ENCODE data around the gene DENND5A.
"Not testable (repeated sequence)": the region's sequence is repeated elsewhere in the genome, so short reads cannot be mapped to it uniquely, and the experiment has no call there.

DENND5A gene

DNA sequence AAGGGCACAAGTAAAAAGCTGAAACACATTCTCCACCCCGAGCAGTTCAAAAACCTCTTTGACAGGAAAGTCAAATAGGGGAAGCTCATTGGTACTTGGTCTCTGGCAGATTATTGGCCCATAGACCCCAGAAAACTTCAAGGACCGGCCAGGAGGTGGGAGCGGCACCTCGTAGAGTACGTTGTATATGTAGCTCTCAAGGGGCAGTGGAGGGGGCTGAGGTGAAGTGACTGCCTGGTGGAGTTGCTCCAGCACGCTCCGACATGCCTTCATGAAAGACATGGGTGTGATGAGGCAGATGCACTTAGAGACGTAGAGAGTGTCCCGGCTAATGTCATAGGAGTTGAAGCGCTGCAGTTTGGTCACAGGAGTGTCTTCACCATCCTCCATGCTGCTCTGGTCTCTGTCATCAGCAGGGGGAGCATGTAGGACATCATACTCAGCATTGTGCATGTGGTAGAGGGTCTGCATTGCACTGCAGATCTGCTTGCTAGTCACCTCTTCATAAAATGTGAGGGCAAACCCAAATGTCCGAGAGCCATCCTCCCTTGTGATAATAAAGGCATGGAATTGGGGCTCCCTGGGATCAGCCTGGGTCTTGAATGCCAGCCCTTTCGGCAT is 61.3 kb downstream of the DENND5A start:
- no peak overlapping the region for H3K27ac ChIP-seq
- H3K4me1 ChIP-seq, result peaks cover under 1% of the 10 kb centered on the region; the same call in 1 of the 2 replicates
- H3K27me3 ChIP-seq, result no peaks in the 10 kb centered on the region
- peaks cover 49% of the 10 kb centered on the region for H3K36me3 ChIP-seq
- H3K9ac ChIP-seq, result no peak overlapping the region
- no peak overlapping the region for H3K4me3 ChIP-seq
- no peak overlapping the region for H3K4me2 ChIP-seq
- no peaks in the 10 kb centered on the region for H3K9me3 ChIP-seq
- no peak for TF ChIP-seq Cebpa-rat (IDR thresholded peaks at IDR 0.05)
- peaks cover 55% of the 10 kb centered on the region for H4K20me1 ChIP-seq

DNA sequence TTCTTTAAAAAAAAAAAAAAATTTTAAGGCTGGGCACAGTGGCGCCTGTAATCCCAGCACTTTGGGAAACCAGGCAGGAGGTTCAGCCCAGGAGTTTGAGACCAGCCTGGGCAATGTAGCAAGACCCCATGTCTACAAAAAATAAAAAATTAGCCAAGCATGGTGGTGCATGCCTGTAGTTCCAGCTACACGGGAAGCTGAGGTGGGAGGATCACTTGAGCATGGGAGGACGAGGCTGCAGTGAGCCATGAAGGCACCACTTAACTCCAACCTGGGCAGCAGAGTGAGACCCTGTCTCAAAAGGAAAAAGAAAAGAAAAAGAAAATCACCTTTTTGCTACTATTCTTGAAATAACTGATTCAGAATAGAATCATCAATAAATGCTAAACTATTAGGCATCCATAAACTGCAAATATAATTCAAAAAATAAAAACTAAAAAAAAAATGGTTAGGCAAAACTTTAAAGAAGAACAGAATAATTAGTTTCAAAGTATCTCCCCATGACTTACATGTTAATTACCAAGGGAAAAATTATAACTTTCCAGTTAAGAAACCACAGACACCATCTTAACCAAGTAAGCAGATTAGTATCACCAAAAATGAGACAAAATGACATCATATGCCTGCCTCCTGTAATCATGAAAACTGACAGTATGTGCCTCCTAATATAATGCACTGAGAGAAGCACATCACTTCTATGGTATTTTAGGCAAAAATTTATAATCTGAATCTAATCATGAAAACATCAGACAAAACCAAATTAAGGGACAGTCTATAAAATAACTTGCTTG is 63.6 kb downstream of the DENND5A start:
- Histone ChIP-seq H3K4me2 (no peak overlapping the region), H3K36me3 (peaks cover 66% of the 10 kb centered on the region), H3K4me1 (no peaks in the 10 kb centered on the region), H3K9me3 (no peaks in the 10 kb centered on the region), H3K27me3 (no peaks in the 10 kb centered on the region), H4K20me1 (peaks cover 32% of the 10 kb centered on the region), H3K9ac (no peak overlapping the region), H3K4me3 (no peak overlapping the region), H3K27ac (no peak overlapping the region)
- no peak for TF ChIP-seq Cebpa-rat (IDR thresholded peaks at IDR 0.05)

DNA sequence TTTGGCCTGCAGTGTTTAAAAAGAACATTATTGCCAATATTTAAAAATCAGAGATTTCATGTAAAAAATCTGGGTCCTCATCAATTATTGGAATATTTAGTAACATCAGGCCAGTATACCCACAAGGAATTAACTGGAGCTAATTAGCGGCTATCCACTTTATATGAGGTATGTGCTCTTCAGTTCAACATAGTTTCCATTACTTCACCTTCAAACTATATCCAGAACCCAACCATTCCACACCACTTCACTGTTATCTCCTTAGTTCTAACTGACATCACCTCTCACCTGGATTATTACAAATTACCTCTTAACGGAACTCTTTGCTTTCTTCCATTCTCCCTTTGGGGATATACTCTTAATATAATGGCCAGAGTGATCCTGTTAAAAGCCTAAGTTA is 64.7 kb downstream of the DENND5A start:
- Histone ChIP-seq H3K27ac (no peak overlapping the region), H3K4me1 (no peaks in the 10 kb centered on the region), H3K36me3 (peaks cover 73% of the 10 kb centered on the region), H3K4me2 (no peak overlapping the region), H3K9me3 (no peaks in the 10 kb centered on the region), H3K9ac (no peak overlapping the region), H3K4me3 (no peak overlapping the region), H3K27me3 (no peaks in the 10 kb centered on the region), H4K20me1 (peaks cover 30% of the 10 kb centered on the region; the same call in 1 of the 2 replicates)
- no peak for TF ChIP-seq Cebpa-rat (IDR thresholded peaks at IDR 0.05)

DNA sequence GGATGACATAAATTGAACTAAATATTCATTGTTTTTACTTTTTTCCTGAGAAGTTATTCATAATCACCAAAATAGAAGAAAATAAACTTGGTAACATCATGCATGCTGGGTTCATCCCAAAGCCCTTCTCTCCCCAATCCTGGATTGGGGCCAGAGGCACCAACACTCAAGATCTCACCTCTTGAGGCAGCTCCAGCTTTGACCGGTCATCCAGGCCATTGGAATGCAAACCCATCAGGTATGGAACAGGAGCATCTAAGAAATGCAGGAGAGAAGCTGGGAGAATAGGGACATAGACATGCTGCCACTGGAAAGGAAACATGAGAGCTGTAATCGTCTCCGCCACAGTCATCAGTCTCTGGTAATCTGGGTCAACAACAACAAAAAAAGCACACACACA is 71.8 kb downstream of the DENND5A start:
- no peak overlapping the region for H3K27ac ChIP-seq
- no peaks in the 10 kb centered on the region for H3K4me1 ChIP-seq
- no peak for TF ChIP-seq Cebpa-rat (IDR thresholded peaks at IDR 0.05)
- no peak overlapping the region for H3K4me3 ChIP-seq
- H4K20me1 ChIP-seq, result no peaks in the 10 kb centered on the region
- H3K36me3 ChIP-seq, result peaks cover 94% of the 10 kb centered on the region
- H3K4me2 ChIP-seq, result no peak overlapping the region
- no peaks in the 10 kb centered on the region for H3K27me3 ChIP-seq
- peaks cover 52% of the 10 kb centered on the region for H3K9me3 ChIP-seq
- no peak overlapping the region for H3K9ac ChIP-seq

GRCh38 chr11:9192561-9192960 is 72.6 kb downstream of the DENND5A start:
- Histone ChIP-seq H3K9ac (no peak overlapping the region), H3K9me3 (peaks cover 52% of the 10 kb centered on the region), H3K4me3 (no peak overlapping the region), H3K27me3 (no peaks in the 10 kb centered on the region), H3K36me3 (peaks cover 99% of the 10 kb centered on the region), H3K4me1 (no peaks in the 10 kb centered on the region), H3K4me2 (no peak overlapping the region), H3K27ac (no peak overlapping the region), H4K20me1 (no peaks in the 10 kb centered on the region)
- TF ChIP-seq Cebpa-rat (IDR thresholded peaks at IDR 0.05), result no peak

DNA sequence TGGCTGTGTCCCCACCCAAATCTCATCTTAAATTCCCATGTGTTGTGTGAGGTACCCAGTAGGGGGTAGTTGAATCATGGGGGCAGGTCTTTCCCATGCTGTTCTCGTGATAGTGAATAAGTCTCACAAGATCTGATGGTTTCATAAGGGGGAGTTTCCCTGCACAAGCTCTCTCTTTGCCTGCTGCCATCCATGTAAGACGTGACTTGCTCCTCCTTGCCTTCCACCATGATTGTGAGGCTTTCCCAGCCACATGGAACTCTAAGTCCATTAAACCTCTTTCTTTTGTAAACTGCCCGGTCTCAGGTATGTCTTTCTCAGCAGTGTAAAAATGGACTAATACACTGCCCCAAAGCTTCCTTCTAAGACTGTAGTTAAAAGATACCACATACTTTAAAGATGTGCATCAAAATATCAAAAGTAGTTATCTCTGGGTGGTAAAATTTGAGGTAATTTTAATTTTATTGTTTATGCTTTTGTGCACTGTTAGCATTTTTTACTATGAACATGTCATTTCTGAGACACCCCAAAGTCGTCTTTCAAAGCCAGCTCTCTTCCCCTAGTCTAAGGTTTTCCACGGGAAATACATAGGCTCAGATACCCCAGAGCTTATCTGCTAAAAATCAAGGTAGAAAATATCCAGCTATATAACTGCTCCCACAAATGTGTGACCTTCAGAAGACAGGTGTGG is 74.7 kb downstream of the DENND5A start:
- not testable (repeated sequence) for H3K9ac ChIP-seq, H3K4me3 ChIP-seq, H3K4me2 ChIP-seq, H3K27me3 ChIP-seq, H3K27ac ChIP-seq, H4K20me1 ChIP-seq, H3K4me1 ChIP-seq
- peaks cover 86% of the 10 kb centered on the region for H3K36me3 ChIP-seq
- H3K9me3 ChIP-seq, result peaks cover 52% of the 10 kb centered on the region

- not testable (repeated sequence) for H3K27me3 ChIP-seq, H3K4me3 ChIP-seq, H3K4me2 ChIP-seq, H3K4me1 ChIP-seq, H3K9ac ChIP-seq, H4K20me1 ChIP-seq, H3K27ac ChIP-seq
- Histone ChIP-seq H3K9me3 (peaks cover 52% of the 10 kb centered on the region), H3K36me3 (peaks cover 82% of the 10 kb centered on the region)
Observed at GRCh38 chr11:9188860-9189259, 76.3 kb downstream of the DENND5A start.

GRCh38 chr11:9187616-9188015 is 77.5 kb downstream of the DENND5A start:
- H4K20me1 ChIP-seq, result no peaks in the 10 kb centered on the region
- H3K9ac ChIP-seq, result no peak overlapping the region
- no peak for TF ChIP-seq Cebpa-rat (IDR thresholded peaks at IDR 0.05)
- H3K4me3 ChIP-seq, result no peak overlapping the region
- H3K4me1 ChIP-seq, result no peaks in the 10 kb centered on the region
- no peak overlapping the region for H3K4me2 ChIP-seq
- H3K9me3 ChIP-seq, result peaks cover 42% of the 10 kb centered on the region
- peaks cover 76% of the 10 kb centered on the region for H3K36me3 ChIP-seq
- no peak overlapping the region for H3K27ac ChIP-seq
- no peaks in the 10 kb centered on the region for H3K27me3 ChIP-seq

GRCh38 chr11:9184516-9184915 is 80.6 kb downstream of the DENND5A start:
- TF ChIP-seq Cebpa-rat (IDR thresholded peaks at IDR 0.05), result no peak

More at GRCh38 chr11:9184516-9184915, 80.6 kb downstream of the DENND5A start:
- Histone ChIP-seq H3K4me2 (no peak overlapping the region), H3K4me1 (no peaks in the 10 kb centered on the region), H3K9ac (no peak overlapping the region), H3K9me3 (peaks cover 11% of the 10 kb centered on the region), H3K27ac (no peak overlapping the region), H3K4me3 (no peak overlapping the region), H4K20me1 (no peaks in the 10 kb centered on the region), H3K27me3 (no peaks in the 10 kb centered on the region), H3K36me3 (peaks cover 75% of the 10 kb centered on the region)

All from BLaER1 (cell line).